GM23338 (cell line): ENCODE measurements around the gene SIN3B. TPM values are rescaled to one million over a fixed set of nuclear protein-coding genes. Genes with fewer than 3 reads are reported as not detected.

ENCODE experiments used
- ATAC-seq: fragments of 200-7000 bp; cut with Tn5 transposase; 3 replicates; pipeline ENCODE4 v1.9.1; 2020
- DNase-seq: peaks from one replicate; pipeline ENCODE4 v3.0.0-alpha.2; 2015; ENCODE audit warnings: low spot score
- H2AFZ ChIP-seq: fragments of 200-600 bp; sonication (generic); 2 replicates; pipeline ENCODE4 v1.8.0; 2016; ENCODE audit warnings: antibody characterized with exemption, mild to moderate bottlenecking, moderate library complexity
- H3F3A ChIP-seq: fragments of 200-600 bp; sonication (generic); replicated peaks from 2 replicates; pipeline ENCODE4 v1.8.0; 2017; ENCODE audit warnings: antibody characterized with exemption, mixed run types, low read depth
- H3K27ac ChIP-seq: fragments of 200-600 bp; sonication (generic); 2 replicates; pipeline ENCODE4 v1.6.1; 2016; ENCODE audit warnings: low read depth
- H3K27me3 ChIP-seq: fragments of 200-600 bp; sonication (generic); 2 replicates; pipeline ENCODE4 v1.8.0; 2016; ENCODE audit warnings: mild to moderate bottlenecking, mixed run types, moderate library complexity; ENCODE audit not compliant: insufficient read depth
- H3K36me3 ChIP-seq: fragments of 200-600 bp; sonication (generic); 2 replicates; pipeline ENCODE4 v1.8.0; 2016; ENCODE audit warnings: mild to moderate bottlenecking; ENCODE audit not compliant: insufficient read depth
- H3K4me1 ChIP-seq: fragments of 200-600 bp; sonication (generic); 2 replicates; pipeline ENCODE4 v1.8.0; 2016; ENCODE audit warnings: mild to moderate bottlenecking, moderate library complexity; ENCODE audit not compliant: insufficient read depth
- H3K4me2 ChIP-seq: fragments of 200-600 bp; sonication (generic); 2 replicates; pipeline ENCODE4 v1.7.1; 2017; ENCODE audit warnings: mixed run types
- H3K4me3 ChIP-seq: fragments of 200-600 bp; sonication (generic); 2 replicates; pipeline ENCODE4 v1.6.1; 2016; ENCODE audit warnings: mixed run types
- H3K79me2 ChIP-seq: fragments of 200-600 bp; sonication (generic); replicated peaks from 2 replicates; pipeline ENCODE4 v1.8.0; 2017; ENCODE audit warnings: mild to moderate bottlenecking; ENCODE audit not compliant: insufficient read depth
- H3K9me2 ChIP-seq: fragments of 200-600 bp; sonication (generic); 2 replicates; pipeline ENCODE4 v1.8.0; 2017; ENCODE audit not compliant: insufficient read depth
- H4K20me1 ChIP-seq: fragments of 200-600 bp; sonication (generic); replicated peaks from 2 replicates; pipeline ENCODE4 v1.8.0; 2017; ENCODE audit warnings: mild to moderate bottlenecking; ENCODE audit not compliant: insufficient read depth
- H3K27ac Mint-ChIP-seq: 2 replicates; pipeline ENCODE4 v1.8.0; 2020; ENCODE audit warnings: inconsistent platforms, mild to moderate bottlenecking, moderate library complexity, mixed read lengths
- H3K27me3 Mint-ChIP-seq: 3 replicates; pipeline ENCODE4 v1.8.0; 2022; ENCODE audit warnings: low read depth, mild to moderate bottlenecking, moderate library complexity, mixed read lengths, inconsistent platforms; ENCODE audit not compliant: insufficient read depth, poor library complexity
- H3K36me3 Mint-ChIP-seq: 3 replicates; pipeline ENCODE4 v1.8.0; 2021; ENCODE audit warnings: low read depth, mild to moderate bottlenecking, inconsistent platforms, moderate library complexity, mixed read lengths
- H3K4me1 Mint-ChIP-seq: 3 replicates; pipeline ENCODE4 v1.8.0; 2020; ENCODE audit warnings: mild to moderate bottlenecking, inconsistent platforms, mixed read lengths
- H3K4me3 Mint-ChIP-seq: 3 replicates; pipeline ENCODE4 v1.8.0; 2021; ENCODE audit warnings: moderate library complexity, mild to moderate bottlenecking, inconsistent platforms, mixed read lengths
- H3K9me3 Mint-ChIP-seq: 3 replicates; pipeline ENCODE4 v1.8.0; 2020; ENCODE audit warnings: moderate library complexity, mild to moderate bottlenecking, inconsistent platforms, mixed read lengths
- CREB1 ChIP-seq: fragments of 250-450 bp; sonication (Bioruptor Pico); IDR thresholded peaks from 2 replicates; pipeline ENCODE4 v1.5.0; 2020; ENCODE audit warnings: low read depth, mild to moderate bottlenecking, moderate library complexity
- EZH2 ChIP-seq: fragments of 200-600 bp; sonication (generic); IDR thresholded peaks from one replicate; pipeline ENCODE4 v1.8.0; 2017; ENCODE audit warnings: antibody characterized with exemption, mild to moderate bottlenecking, low read depth; ENCODE audit not compliant: unreplicated experiment
- EZH2phosphoT487 ChIP-seq: fragments of 200-600 bp; sonication (generic); IDR thresholded peaks from one replicate; pipeline ENCODE4 v1.8.1; 2018; ENCODE audit warnings: antibody characterized with exemption; ENCODE audit not compliant: unreplicated experiment
- JUNB ChIP-seq: IDR thresholded peaks from one replicate; pipeline ENCODE4 v1.6.1; 2016; ENCODE audit warnings: antibody characterized with exemption; ENCODE audit not compliant: unreplicated experiment
- NANOG ChIP-seq: IDR thresholded peaks from 2 replicates; pipeline ENCODE4 v1.6.1; 2016; ENCODE audit warnings: antibody characterized with exemption, borderline replicate concordance
- POLR2AphosphoS5 ChIP-seq: IDR thresholded peaks from 2 replicates; pipeline ENCODE4 v1.6.1; 2016; ENCODE audit warnings: antibody characterized with exemption, low read depth
- STAT1 ChIP-seq: IDR thresholded peaks from one replicate; pipeline ENCODE4 v1.6.1; 2016; ENCODE audit warnings: antibody characterized with exemption; ENCODE audit not compliant: unreplicated experiment
- ZNF114 ChIP-seq: fragments of 250-450 bp; sonication (Bioruptor Pico); IDR thresholded peaks from 2 replicates; pipeline ENCODE4 v1.5.0; 2020; ENCODE audit warnings: mild to moderate bottlenecking, moderate library complexity
- ZNF331 ChIP-seq: fragments of 250-450 bp; sonication (Bioruptor Pico); IDR thresholded peaks from 2 replicates; pipeline ENCODE4 v1.5.0; 2020; ENCODE audit warnings: low read depth, mild to moderate bottlenecking, moderate library complexity
- polyA plus RNA-seq: library from polyadenylated mRNA; unstranded; fragments of >200 nt; fragmentation: Nextera tagmentation; extraction: Ambion mirVana; gene quantifications from 2 replicates; pipeline ENCODE4 v1.2.1, GENCODE V29; 2016
- total RNA-seq: library from RNA; depleted of rRNA; stranded (reverse); fragments of >200 nt; shearing (Covaris generic); gene quantifications from 2 replicates; pipeline ENCODE4 v1.2.3, GENCODE V29; 2014
- TF ChIP-seq, protein P1 (sequence below): IDR thresholded peaks from 2 replicates; pipeline ENCODE4 v1.6.1; 2016; ENCODE audit warnings: antibody characterized with exemption
- TF ChIP-seq, protein P2 (sequence below): IDR thresholded peaks from one replicate; pipeline ENCODE4 v1.6.1; 2018; ENCODE audit warnings: antibody characterized with exemption; ENCODE audit not compliant: unreplicated experiment
- TF ChIP-seq, protein P3 (sequence below): fragments of 250-450 bp; sonication (Bioruptor Pico); IDR thresholded peaks from 2 replicates; pipeline ENCODE4 v1.5.0; 2020; ENCODE audit warnings: mild to moderate bottlenecking, moderate library complexity
- TF ChIP-seq, protein P4 (sequence below), 2 experiments: fragments of 200-600 bp in 1 of 2; sonication (generic) in 1 of 2; conservative IDR thresholded peaks; 2 replicates each; pipeline versions ENCODE4 v1.5.1 to v1.6.1; 2016 to 2017; ENCODE audit warnings: antibody characterized with exemption in 2 of 2, low read depth in 2 of 2, mild to moderate bottlenecking in 2 of 2, moderate library complexity in 1 of 2

The SIN3B gene
- total and polyA plus RNA-seq, 2 experiments from 2014 or later = 37.6 to 68.6 TPM

DNA sequence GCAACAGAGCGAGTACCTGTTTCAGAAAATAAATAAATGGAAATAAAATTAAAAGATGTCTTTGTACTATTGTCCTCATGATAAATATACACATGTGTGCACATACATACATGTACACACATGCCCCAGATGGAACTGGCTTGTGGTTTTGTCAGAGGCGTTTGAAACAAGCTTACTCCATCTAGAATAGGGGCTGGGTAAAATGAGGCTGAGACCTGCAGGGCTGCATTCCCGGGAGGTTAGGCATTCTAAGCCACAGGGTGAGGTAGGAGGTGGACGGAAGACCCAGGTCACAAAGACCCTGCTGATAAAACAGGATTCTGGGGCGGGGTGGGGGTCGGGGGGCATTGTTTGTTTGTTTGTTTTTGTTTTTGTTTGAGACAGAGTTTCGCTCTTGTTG, 8.1 kb upstream of the SIN3B start:
- H3K4me1 ChIP-seq = peaks cover 16% of the 10 kb centered on the region
- peaks cover 15% of the 10 kb centered on the region for H3K27me3 Mint-ChIP-seq

More for the DNA sequence above, 8.1 kb upstream of the SIN3B start:
- Mint-ChIP-seq H3K9me3 (peaks cover 2% of the 10 kb centered on the region; the same call in 2 of the 3 replicates), H3K4me1 (peaks cover 21% of the 10 kb centered on the region), H3K36me3 (peaks cover 4% of the 10 kb centered on the region; the same call in 2 of the 3 replicates), H3K27ac (no peak overlapping the region), H3K4me3 (no peak overlapping the region)
- no peak for ATAC-seq
- H3K4me2 ChIP-seq = no peak overlapping the region
- no peaks in the 10 kb centered on the region for H3K79me2 ChIP-seq
- no peak overlapping the region for H3K27ac ChIP-seq
- no peak overlapping the region for H2AFZ ChIP-seq
- H3F3A ChIP-seq = 0 out of 2 replicates have a peak, but pooled peaks cover 5% of the 10 kb centered on the region
- TF ChIP-seq POLR2AphosphoS5 (no peak), CREB1 (CRISPR knock-in tag) (no peak), ZNF331 (CRISPR knock-in tag) (no peak), EZH2 (no peak), STAT1 (no peak), NANOG (no peak), JUNB (no peak), ZNF114 (CRISPR knock-in tag) (no peak), EZH2phosphoT487 (no peak)
- TF ChIP-seq, protein P1, sequence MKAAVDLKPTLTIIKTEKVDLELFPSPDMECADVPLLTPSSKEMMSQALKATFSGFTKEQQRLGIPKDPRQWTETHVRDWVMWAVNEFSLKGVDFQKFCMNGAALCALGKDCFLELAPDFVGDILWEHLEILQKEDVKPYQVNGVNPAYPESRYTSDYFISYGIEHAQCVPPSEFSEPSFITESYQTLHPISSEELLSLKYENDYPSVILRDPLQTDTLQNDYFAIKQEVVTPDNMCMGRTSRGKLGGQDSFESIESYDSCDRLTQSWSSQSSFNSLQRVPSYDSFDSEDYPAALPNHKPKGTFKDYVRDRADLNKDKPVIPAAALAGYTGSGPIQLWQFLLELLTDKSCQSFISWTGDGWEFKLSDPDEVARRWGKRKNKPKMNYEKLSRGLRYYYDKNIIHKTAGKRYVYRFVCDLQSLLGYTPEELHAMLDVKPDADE = no peak
- TF ChIP-seq, protein P2, sequence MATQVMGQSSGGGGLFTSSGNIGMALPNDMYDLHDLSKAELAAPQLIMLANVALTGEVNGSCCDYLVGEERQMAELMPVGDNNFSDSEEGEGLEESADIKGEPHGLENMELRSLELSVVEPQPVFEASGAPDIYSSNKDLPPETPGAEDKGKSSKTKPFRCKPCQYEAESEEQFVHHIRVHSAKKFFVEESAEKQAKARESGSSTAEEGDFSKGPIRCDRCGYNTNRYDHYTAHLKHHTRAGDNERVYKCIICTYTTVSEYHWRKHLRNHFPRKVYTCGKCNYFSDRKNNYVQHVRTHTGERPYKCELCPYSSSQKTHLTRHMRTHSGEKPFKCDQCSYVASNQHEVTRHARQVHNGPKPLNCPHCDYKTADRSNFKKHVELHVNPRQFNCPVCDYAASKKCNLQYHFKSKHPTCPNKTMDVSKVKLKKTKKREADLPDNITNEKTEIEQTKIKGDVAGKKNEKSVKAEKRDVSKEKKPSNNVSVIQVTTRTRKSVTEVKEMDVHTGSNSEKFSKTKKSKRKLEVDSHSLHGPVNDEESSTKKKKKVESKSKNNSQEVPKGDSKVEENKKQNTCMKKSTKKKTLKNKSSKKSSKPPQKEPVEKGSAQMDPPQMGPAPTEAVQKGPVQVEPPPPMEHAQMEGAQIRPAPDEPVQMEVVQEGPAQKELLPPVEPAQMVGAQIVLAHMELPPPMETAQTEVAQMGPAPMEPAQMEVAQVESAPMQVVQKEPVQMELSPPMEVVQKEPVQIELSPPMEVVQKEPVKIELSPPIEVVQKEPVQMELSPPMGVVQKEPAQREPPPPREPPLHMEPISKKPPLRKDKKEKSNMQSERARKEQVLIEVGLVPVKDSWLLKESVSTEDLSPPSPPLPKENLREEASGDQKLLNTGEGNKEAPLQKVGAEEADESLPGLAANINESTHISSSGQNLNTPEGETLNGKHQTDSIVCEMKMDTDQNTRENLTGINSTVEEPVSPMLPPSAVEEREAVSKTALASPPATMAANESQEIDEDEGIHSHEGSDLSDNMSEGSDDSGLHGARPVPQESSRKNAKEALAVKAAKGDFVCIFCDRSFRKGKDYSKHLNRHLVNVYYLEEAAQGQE = no peak
- TF ChIP-seq, protein P3, sequence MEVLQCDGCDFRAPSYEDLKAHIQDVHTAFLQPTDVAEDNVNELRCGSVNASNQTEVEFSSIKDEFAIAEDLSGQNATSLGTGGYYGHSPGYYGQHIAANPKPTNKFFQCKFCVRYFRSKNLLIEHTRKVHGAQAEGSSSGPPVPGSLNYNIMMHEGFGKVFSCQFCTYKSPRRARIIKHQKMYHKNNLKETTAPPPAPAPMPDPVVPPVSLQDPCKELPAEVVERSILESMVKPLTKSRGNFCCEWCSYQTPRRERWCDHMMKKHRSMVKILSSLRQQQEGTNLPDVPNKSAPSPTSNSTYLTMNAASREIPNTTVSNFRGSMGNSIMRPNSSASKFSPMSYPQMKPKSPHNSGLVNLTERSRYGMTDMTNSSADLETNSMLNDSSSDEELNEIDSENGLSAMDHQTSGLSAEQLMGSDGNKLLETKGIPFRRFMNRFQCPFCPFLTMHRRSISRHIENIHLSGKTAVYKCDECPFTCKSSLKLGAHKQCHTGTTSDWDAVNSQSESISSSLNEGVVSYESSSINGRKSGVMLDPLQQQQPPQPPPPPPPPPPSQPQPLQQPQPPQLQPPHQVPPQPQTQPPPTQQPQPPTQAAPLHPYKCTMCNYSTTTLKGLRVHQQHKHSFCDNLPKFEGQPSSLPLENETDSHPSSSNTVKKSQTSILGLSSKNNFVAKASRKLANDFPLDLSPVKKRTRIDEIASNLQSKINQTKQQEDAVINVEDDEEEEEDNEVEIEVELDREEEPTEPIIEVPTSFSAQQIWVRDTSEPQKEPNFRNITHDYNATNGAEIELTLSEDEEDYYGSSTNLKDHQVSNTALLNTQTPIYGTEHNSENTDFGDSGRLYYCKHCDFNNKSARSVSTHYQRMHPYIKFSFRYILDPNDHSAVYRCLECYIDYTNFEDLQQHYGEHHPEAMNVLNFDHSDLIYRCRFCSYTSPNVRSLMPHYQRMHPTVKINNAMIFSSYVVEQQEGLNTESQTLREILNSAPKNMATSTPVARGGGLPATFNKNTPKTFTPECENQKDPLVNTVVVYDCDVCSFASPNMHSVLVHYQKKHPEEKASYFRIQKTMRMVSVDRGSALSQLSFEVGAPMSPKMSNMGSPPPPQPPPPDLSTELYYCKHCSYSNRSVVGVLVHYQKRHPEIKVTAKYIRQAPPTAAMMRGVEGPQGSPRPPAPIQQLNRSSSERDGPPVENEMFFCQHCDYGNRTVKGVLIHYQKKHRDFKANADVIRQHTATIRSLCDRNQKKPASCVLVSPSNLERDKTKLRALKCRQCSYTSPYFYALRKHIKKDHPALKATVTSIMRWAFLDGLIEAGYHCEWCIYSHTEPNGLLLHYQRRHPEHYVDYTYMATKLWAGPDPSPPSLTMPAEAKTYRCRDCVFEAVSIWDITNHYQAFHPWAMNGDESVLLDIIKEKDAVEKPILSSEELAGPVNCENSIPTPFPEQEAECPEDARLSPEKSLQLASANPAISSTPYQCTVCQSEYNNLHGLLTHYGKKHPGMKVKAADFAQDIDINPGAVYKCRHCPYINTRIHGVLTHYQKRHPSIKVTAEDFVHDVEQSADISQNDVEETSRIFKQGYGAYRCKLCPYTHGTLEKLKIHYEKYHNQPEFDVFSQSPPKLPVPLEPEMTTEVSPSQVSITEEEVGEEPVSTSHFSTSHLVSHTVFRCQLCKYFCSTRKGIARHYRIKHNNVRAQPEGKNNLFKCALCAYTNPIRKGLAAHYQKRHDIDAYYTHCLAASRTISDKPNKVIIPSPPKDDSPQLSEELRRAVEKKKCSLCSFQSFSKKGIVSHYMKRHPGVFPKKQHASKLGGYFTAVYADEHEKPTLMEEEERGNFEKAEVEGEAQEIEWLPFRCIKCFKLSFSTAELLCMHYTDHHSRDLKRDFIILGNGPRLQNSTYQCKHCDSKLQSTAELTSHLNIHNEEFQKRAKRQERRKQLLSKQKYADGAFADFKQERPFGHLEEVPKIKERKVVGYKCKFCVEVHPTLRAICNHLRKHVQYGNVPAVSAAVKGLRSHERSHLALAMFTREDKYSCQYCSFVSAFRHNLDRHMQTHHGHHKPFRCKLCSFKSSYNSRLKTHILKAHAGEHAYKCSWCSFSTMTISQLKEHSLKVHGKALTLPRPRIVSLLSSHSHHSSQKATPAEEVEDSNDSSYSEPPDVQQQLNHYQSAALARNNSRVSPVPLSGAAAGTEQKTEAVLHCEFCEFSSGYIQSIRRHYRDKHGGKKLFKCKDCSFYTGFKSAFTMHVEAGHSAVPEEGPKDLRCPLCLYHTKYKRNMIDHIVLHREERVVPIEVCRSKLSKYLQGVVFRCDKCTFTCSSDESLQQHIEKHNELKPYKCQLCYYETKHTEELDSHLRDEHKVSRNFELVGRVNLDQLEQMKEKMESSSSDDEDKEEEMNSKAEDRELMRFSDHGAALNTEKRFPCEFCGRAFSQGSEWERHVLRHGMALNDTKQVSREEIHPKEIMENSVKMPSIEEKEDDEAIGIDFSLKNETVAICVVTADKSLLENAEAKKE (CRISPR knock-in tag) = no peak
- TF ChIP-seq, protein P4, sequence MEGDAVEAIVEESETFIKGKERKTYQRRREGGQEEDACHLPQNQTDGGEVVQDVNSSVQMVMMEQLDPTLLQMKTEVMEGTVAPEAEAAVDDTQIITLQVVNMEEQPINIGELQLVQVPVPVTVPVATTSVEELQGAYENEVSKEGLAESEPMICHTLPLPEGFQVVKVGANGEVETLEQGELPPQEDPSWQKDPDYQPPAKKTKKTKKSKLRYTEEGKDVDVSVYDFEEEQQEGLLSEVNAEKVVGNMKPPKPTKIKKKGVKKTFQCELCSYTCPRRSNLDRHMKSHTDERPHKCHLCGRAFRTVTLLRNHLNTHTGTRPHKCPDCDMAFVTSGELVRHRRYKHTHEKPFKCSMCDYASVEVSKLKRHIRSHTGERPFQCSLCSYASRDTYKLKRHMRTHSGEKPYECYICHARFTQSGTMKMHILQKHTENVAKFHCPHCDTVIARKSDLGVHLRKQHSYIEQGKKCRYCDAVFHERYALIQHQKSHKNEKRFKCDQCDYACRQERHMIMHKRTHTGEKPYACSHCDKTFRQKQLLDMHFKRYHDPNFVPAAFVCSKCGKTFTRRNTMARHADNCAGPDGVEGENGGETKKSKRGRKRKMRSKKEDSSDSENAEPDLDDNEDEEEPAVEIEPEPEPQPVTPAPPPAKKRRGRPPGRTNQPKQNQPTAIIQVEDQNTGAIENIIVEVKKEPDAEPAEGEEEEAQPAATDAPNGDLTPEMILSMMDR (conservative IDR thresholded peaks at IDR 0.05; ENCODE audit: low read depth in 2 of 2) = no peak
- H3K36me3 ChIP-seq = no peaks in the 10 kb centered on the region
- no peaks in the 10 kb centered on the region for H4K20me1 ChIP-seq
- H3K9me2 ChIP-seq = peaks cover 8% of the 10 kb centered on the region; the same call in 1 of the 2 replicates
- DNase-seq = no peak
- H3K27me3 ChIP-seq = no peaks in the 10 kb centered on the region
- H3K4me3 ChIP-seq = no peak overlapping the region
